B cell (primary cell): ENCODE data around the gene HRK. TPM values are rescaled to one million over a fixed set of nuclear protein-coding genes. Genes with fewer than 3 reads are reported as not detected.

ENCODE experiments used
- ATAC-seq: fragments of 200-7000 bp; cut with Tn5 transposase; one replicate; pipeline ENCODE4 v1.10.0; 2021; ENCODE audit warnings: low read depth, mild to moderate bottlenecking, moderate number of reproducible peaks, moderate library complexity
- CTCF ChIA-PET: fragments of 350-600 bp; sonication (Branson Sonifier 250); formaldehyde crosslinking; loops from one replicate; lab custom pipeline; 2021; ENCODE audit warnings: antibody characterized with exemption, inconsistent platforms; lab: Charles Lee
- POLR2A ChIA-PET: fragments of 350-600 bp; sonication (Branson Sonifier 250); formaldehyde crosslinking; loops from one replicate; lab custom pipeline; 2021; ENCODE audit warnings: antibody characterized with exemption; lab: Charles Lee
- DNase-seq: peaks from one replicate; pipeline ENCODE4 v3.0.0; 2013
- H2AFZ ChIP-seq: 2 replicates; pipeline ENCODE4 v1.6.1; 2012; ENCODE audit warnings: mild to moderate bottlenecking, low read depth, low read length; ENCODE audit not compliant: insufficient read depth, poor library complexity, severe bottlenecking
- H3K27ac ChIP-seq, 2 donors: 1 replicate in 1 of 2; 2 replicates in 1 of 2; pipeline ENCODE4 v1.5.1; 2012 to 2013; ENCODE audit warnings: low read length in 2 of 2, mild to moderate bottlenecking in 2 of 2, moderate library complexity in 1 of 2
- H3K27me3 ChIP-seq, 4 experiments: fragments of 200-600 bp in 1 of 4; sonication (generic) in 1 of 4; replicated peaks in 1 of 4; 1 replicate in 2 of 4; 2 replicates in 2 of 4; pipeline versions ENCODE4 v1.6.1 to v1.7.0; 2013 to 2016; ENCODE audit warnings: low read length in 3 of 4, mild to moderate bottlenecking in 2 of 4, mixed read lengths in 1 of 4, moderate library complexity in 1 of 4; ENCODE audit not compliant: insufficient read depth in 4 of 4, control insufficient read depth in 3 of 4; ENCODE audit errors: control extremely low read depth in 1 of 4
- H3K36me3 ChIP-seq, 2 experiments: replicated peaks in 1 of 2; 1 replicate in 1 of 2; 2 replicates in 1 of 2; pipeline versions ENCODE4 v1.6.1 to v1.7.1; 2013; ENCODE audit warnings: low read length in 1 of 2; ENCODE audit not compliant: insufficient read depth in 2 of 2, control insufficient read depth in 1 of 2; ENCODE audit errors: control extremely low read depth in 1 of 2, extremely low read depth in 1 of 2
- H3K4me1 ChIP-seq, 2 donors: fragments of 200-600 bp in 1 of 2; sonication (generic) in 1 of 2; 1 replicate in 1 of 2; 2 replicates in 1 of 2; pipeline versions ENCODE4 v1.5.1 to v1.6.1; 2013 to 2017; ENCODE audit warnings: low read length in 2 of 2; ENCODE audit not compliant: control insufficient read depth in 2 of 2, insufficient read depth in 2 of 2
- H3K4me2 ChIP-seq: replicated peaks from 2 replicates; pipeline ENCODE3; 2012; ENCODE audit warnings: mild to moderate bottlenecking, low read depth, low read length; ENCODE audit not compliant: poor library complexity, severe bottlenecking
- H3K4me3 ChIP-seq, 5 experiments: fragments of 200-600 bp in 1 of 5; sonication (generic) in 1 of 5; 1 replicate in 3 of 5; 2 replicates in 2 of 5; pipeline versions ENCODE4 v1.5.1 to v1.7.0; 2011 to 2016; ENCODE audit warnings: low read length in 4 of 5, mild to moderate bottlenecking in 4 of 5, low read depth in 2 of 5, control low read depth in 1 of 5, moderate library complexity in 1 of 5; ENCODE audit not compliant: insufficient read depth in 1 of 5; ENCODE audit errors: control extremely low read depth in 1 of 5, extremely low read depth in 1 of 5
- H3K79me2 ChIP-seq: fragments of 200-600 bp; sonication (generic); one replicate; pipeline ENCODE4 v1.6.0; 2016; ENCODE audit warnings: low read length; ENCODE audit not compliant: control insufficient read depth, insufficient read depth
- H3K9ac ChIP-seq: fragments of 200-600 bp; sonication (generic); 2 replicates; pipeline ENCODE4 v1.6.1; 2017; ENCODE audit warnings: mild to moderate bottlenecking, low read length, moderate library complexity
- H3K9me3 ChIP-seq, 3 donors: one replicate each; pipeline versions ENCODE4 v1.6.1 to v1.7.1; 2013; ENCODE audit warnings: low read length in 2 of 3; ENCODE audit not compliant: control insufficient read depth in 2 of 3, insufficient read depth in 1 of 3; ENCODE audit errors: control extremely low read depth in 1 of 3
- H4K20me1 ChIP-seq: 2 replicates; pipeline ENCODE4 v1.6.0; 2012; ENCODE audit warnings: mild to moderate bottlenecking, low read length; ENCODE audit not compliant: insufficient read depth, control insufficient read depth, poor library complexity, severe bottlenecking
- H3K27ac Mint-ChIP-seq: one replicate; pipeline ENCODE4 v1.8.0; 2021; ENCODE audit warnings: mixed read lengths
- H3K27me3 Mint-ChIP-seq: one replicate; pipeline ENCODE4 v1.8.0; 2021; ENCODE audit warnings: mixed read lengths
- H3K4me1 Mint-ChIP-seq: one replicate; pipeline ENCODE4 v1.8.0; 2021; ENCODE audit warnings: mixed read lengths
- H3K4me3 Mint-ChIP-seq: one replicate; pipeline ENCODE4 v1.8.0; 2021; ENCODE audit warnings: mixed read lengths
- H3K9me3 Mint-ChIP-seq: one replicate; pipeline ENCODE4 v1.8.0; 2022; ENCODE audit warnings: mixed read lengths; ENCODE audit not compliant: insufficient read depth
- CTCF ChIP-seq: fragments of 200-600 bp; IDR thresholded peaks from one replicate; pipeline ENCODE4 v1.8.0; 2022; ENCODE audit warnings: antibody characterized with exemption, mild to moderate bottlenecking
- EZH2 ChIP-seq: IDR thresholded peaks from 2 replicates; pipeline ENCODE4 v1.6.1; 2012; ENCODE audit warnings: borderline replicate concordance, low read depth, mild to moderate bottlenecking, moderate library complexity, low read length; ENCODE audit not compliant: insufficient read depth, poor library complexity, severe bottlenecking
- WGBS: methylation state at CpG from one replicate; pipeline ENCODE4 v1.1.5; 2013; ENCODE audit warnings: missing lambda C conversion rate; ENCODE audit not compliant: insufficient coverage; 5-methylcytosine and 5-hydroxymethylcytosine counted together
- intact Hi-C: fragments of 100-400 bp; cut with micrococcal nuclease; formaldehyde crosslinking; loops from one replicate; pipeline ENCODE4 v1.10.0; 2022
- polyA plus RNA-seq: library from polyadenylated mRNA; depleted of rRNA; stranded (reverse); fragments of >200 nt; gene quantifications from 2 replicates; pipeline ENCODE4 v1.2.3, GENCODE V29; 2012
- total RNA-seq, 2 donors: library from RNA; stranded (reverse); fragments of 120-200 nt in 1 of 2; gene quantifications; 1 replicate in 1 of 2; 2 replicates in 1 of 2; pipeline versions ENCODE4 v1.2.3 to v1.2.4, GENCODE V29; 2013 to 2022

The HRK gene
- total and polyA plus RNA-seq, 2 donors (not counting 1 experiment from before 2014, with no cell fraction given) = 1.8 to 45.1 TPM

GRCh38 chr12:116910645-116911451 is 29.6 kb upstream of the HRK start, which contains the start of gene FBXW8:
TSS of gene FBXW8 (plus strand) at chr12:116910950. CDS start at chr12:116911038, 88 bp downstream.
- peak; percentile 70 for DNase-seq

More at GRCh38 chr12:116910645-116911451, 29.6 kb upstream of the HRK start, which contains the start of gene FBXW8:
- no peaks in the 10 kb centered on the region for H3K9me3 Mint-ChIP-seq
- H3K4me3 Mint-ChIP-seq = peak within 1 kb of the TSS; percentile 90
- Histone ChIP-seq H3K27me3 (peaks cover 0 to 3% (median 0%) of the 10 kb centered on the region in 4 experiments), H3K4me2 (peak within 1 kb of the TSS; percentile 76), H3K79me2 (peaks cover 44% of the 10 kb centered on the region), H3K4me1 (peaks cover 14% of the 10 kb centered on the region in 2 donors), H3K27ac (peak within 1 kb of the TSS in 1 of 2 donors; percentile 59), H4K20me1 (peaks cover 9% of the 10 kb centered on the region), H2AFZ (peak within 1 kb of the TSS; percentile 83), H3K4me3 (peak within 1 kb of the TSS; percentile 46 to 89 (median 70)), H3K9me3 (no peaks in the 10 kb centered on the region), H3K36me3 (no peaks in the 10 kb centered on the region), H3K9ac (peak within 1 kb of the TSS; percentile 79)
- intact Hi-C loops = loop anchor here (1.0 kb wide), 1 partner anchor 173 kb away; the partner anchor contains the start of genes RNFT2 and SPRING1
- TF ChIP-seq EZH2 (no peak), CTCF (no peak)
- peaks cover 2% of the 10 kb centered on the region for H3K27me3 Mint-ChIP-seq
- CTCF ChIA-PET = interaction anchor here (0.7 to 1.0 kb wide), 3 partner anchors 10 to 193 kb away, joined by 3 to 4 read pairs (median 3); no protein-coding TSS in a partner anchor
- peaks cover 33% of the 10 kb centered on the region for H3K4me1 Mint-ChIP-seq
- peak; percentile 96 for ATAC-seq
- POLR2A ChIA-PET = no interaction called here
- H3K27ac Mint-ChIP-seq = peak within 1 kb of the TSS; percentile 75
- WGBS = under 1% methylated on average over 79 of the region's 82 CpGs
